Stomach (tissue), 4 donors: Measurements from ENCODE around the gene CERKL.

Source experiments
- CTCF ChIP-seq, 7 experiments: fragments of 450-650 bp in 4 of 7; fragments of 200-600 bp in 3 of 7; sonication (generic) in 3 of 7; IDR thresholded peaks; one replicate each; pipeline ENCODE4 v1.5.1; 2016 to 2019; ENCODE audit warnings: antibody characterized with exemption in 7 of 7, control low read depth in 2 of 7, mild to moderate bottlenecking in 1 of 7
- EP300 ChIP-seq: sonication (generic); formaldehyde crosslinking; IDR thresholded peaks from one replicate; pipeline ENCODE4 v1.6.1; 2017; ENCODE audit warnings: antibody characterized with exemption
- POLR2A ChIP-seq, 4 donors: fragments of 450-650 bp; IDR thresholded peaks; one replicate each; pipeline ENCODE4 v1.6.1; 2016; ENCODE audit warnings: antibody characterized with exemption in 4 of 4, control low read depth in 2 of 4, mild to moderate bottlenecking in 1 of 4, moderate library complexity in 1 of 4
- POLR2AphosphoS5 ChIP-seq, 3 donors: sonication (generic); formaldehyde crosslinking; IDR thresholded peaks; one replicate each; pipeline ENCODE4 v1.6.1; 2016; ENCODE audit warnings: antibody characterized with exemption in 3 of 3

GRCh38 chr2:181677912-181678586 is 21.1 kb upstream of the CERKL start:
- no peak for TF ChIP-seq CTCF (IDR thresholded peaks at IDR 0.05)
- no peak for TF ChIP-seq POLR2A (IDR thresholded peaks at IDR 0.05)
- no peak for TF ChIP-seq POLR2AphosphoS5 (IDR thresholded peaks at IDR 0.05)
- no peak for TF ChIP-seq EP300
